Activated CD4-positive, alpha-beta T cell treated with anti-CD3 and anti-CD28 coated beads for 24 hours (primary cell): Measurements from ENCODE around the gene TENT5C.

Experiments
- DNase-seq, 2 donors: peaks; one replicate each; pipeline ENCODE4 v3.0.0-alpha.2; 2020; ENCODE audit warnings: low read depth in 2 of 2

The TENT5C gene

GRCh38 chr1:117613249-117613968 lies 7.6 kb downstream of the TENT5C start:
- DNase-seq: no peak

- DNase-seq: no peak
Observed at GRCh38 chr1:117613969-117614729, 8.3 kb downstream of the TENT5C start.

DNA sequence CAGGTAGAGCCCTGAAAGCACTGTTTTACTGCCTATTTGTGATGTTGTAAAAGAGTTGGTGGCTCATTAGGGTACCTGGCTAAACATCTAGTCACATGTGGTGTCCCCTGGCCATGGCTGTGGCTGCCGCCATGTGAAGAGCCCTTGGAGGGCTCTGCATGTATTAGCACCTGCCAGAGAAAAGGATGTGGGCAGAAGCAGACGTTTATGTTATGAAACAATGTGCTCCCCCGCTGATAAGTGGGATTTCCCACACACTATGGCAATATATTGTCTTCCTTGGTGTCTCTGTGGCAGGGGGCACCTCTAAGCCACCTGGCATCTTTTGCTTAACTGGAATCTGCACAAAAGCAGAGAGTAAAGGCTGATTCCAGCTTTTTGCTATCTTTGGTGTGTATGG lies 9.6 kb downstream of the TENT5C start:
- DNase-seq: no peak

GRCh38 chr1:117616356-117616755 lies 10.5 kb downstream of the TENT5C start:
- DNase-seq: no peak

- DNase-seq: no peak
Observed at GRCh38 chr1:117616967-117617366, 11.1 kb downstream of the TENT5C start.

GRCh38 chr1:117618450-117619122 lies 12.7 kb downstream of the TENT5C start:
- no peak for DNase-seq

GRCh38 chr1:117620440-117620839 lies 14.6 kb downstream of the TENT5C start:
- no peak for DNase-seq

GRCh38 chr1:117621316-117621715 lies 15.5 kb downstream of the TENT5C start:
- no peak for DNase-seq

GRCh38 chr1:117622726-117623125 lies 16.9 kb downstream of the TENT5C start:
- DNase-seq: no peak

DNA sequence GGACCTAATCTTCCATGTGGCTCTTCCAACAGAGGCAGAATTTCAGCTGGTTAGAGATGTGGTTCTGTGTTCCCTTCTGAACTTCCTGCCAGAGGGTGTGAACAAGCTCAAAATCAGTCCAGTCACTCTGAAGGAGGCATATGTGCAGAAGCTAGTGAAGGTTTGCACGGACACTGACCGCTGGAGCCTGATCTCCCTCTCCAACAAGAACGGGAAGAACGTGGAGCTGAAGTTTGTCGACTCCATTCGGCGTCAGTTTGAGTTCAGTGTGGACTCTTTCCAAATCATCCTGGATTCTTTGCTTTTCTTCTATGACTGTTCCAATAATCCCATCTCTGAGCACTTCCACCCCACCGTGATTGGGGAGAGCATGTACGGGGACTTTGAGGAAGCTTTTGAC lies 17.3 kb downstream of the TENT5C start:
- DNase-seq: no peak

DNA sequence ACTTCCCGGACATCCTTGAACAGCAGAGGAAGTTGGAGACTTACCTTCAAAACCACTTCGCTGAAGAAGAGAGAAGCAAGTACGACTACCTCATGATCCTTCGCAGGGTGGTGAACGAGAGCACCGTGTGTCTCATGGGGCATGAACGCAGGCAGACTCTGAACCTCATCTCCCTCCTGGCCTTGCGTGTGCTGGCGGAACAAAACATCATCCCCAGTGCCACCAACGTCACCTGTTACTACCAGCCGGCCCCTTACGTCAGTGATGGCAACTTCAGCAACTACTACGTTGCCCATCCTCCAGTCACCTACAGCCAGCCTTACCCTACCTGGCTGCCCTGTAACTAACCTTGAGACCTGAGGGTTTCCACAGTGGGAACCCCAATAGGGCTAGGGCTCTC lies 17.9 kb downstream of the TENT5C start:
- no peak for DNase-seq

DNA sequence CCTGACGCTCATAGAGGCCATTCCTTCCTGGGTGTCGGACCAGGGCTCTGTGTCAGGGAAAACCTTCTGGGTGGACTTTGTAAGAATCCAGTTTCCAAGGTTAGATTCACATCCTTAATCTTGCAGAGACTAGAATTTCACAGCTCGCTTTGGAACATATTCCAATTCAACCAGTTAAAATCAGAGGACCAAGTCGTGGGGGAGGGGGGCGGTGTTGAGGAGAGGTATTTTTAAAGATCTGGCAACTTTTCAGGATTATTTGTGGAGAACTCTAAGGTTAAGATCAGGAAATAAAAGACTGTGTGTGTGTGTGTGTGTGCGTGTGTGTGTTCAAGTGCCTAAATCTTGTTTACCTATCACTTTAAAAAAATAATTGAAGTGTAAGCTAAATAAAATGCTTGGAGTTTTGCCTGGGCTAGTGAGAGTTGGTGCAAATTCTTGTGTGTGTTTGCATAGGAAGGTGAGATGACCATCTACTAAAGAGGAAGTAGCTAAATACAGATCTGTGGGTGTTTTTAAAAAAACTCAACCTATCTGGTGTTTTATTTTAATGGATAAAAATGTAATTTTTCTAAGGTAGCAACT lies 21.8 kb downstream of the TENT5C start:
- no peak for DNase-seq

DNA sequence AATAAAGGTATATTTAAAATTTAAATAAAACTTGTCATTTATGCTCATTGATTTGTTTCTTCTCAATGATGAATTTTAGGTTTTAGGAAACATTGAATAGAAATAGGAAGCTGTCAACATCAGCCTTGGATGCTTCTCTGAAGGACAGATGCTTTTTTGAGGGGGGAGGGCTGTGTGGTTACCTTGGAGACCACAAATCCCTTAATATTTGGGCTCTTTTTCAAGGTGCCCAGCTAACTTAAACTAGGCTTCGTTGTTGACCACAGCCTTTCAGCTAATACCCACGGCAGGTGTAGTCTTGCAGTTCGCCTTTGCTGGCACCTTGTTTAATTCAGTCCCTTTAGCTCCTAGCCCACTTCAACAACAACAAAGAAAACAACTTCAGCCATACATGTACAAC lies 22.5 kb downstream of the TENT5C start:
- no peak for DNase-seq

- DNase-seq: no peak
Observed at GRCh38 chr1:117629625-117630422, 24.0 kb downstream of the TENT5C start.

GRCh38 chr1:117630423-117630998 lies 24.7 kb downstream of the TENT5C start:
- no peak for DNase-seq

DNA sequence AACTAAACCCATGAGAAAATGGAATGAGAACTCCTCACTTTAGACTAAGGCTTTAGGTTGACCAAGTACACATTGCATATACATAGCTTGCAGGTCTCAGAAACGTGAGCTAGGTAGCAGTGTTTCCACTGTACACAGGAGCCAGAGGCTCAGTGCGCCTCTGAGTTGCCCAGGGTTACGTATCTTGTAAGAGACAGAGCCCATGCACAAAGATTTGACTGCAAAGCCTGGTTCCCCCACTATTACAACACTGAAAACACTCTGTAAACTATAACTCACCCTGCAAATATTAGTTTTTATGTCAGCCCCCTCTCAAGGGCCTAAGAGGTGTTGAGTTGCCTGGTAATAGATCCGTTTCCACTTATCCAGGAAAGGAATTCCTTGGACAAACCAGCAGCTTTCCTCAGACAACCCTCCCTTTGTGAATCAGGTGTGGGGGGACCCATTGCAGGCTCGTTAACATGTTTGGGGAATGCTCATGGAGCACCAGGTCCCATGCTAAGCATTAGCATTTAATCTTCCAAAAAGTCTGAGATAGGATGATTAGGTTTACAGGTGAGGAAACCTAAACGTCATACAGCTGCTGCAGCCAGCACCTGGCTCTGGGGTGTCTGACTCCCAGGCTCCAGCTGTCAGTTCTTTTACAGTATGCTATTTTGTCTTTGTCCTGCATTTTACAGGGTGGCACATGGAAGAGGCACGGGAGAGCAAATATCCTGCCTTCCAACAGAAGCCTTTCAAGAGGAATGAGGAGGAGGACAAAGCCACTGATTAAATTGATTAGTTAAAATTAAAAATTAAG lies 25.7 kb downstream of the TENT5C start:
- no peak for DNase-seq

- no peak for DNase-seq
Observed at GRCh38 chr1:117632269-117633067, 26.6 kb downstream of the TENT5C start.

- DNase-seq: no peak
Observed at GRCh38 chr1:117633068-117633345, 27.2 kb downstream of the TENT5C start.

DNA sequence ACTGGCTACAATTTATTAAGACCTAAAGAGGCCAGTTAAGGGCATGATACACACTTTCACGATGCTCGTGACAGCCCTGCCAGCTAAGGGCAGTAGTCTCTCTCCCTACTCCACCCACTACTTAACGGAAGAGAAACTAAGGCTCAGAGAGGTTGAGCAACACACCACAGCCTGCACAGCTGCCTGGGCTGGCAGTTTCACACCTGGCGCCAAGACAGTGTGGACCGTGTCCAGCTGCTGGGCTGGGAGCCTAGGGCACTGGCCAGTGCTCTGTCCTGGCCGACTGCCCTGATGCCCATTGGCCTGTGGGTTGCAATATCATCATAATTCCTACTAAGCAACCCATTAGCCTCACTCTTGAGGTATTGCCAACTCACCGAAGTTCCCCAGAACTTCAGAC lies 27.6 kb downstream of the TENT5C start:
- no peak for DNase-seq

- no peak for DNase-seq
Observed at GRCh38 chr1:117633936-117634335, 28.1 kb downstream of the TENT5C start.
